H54 (cell line): ENCODE results near the gene GPC4.

Experiments used
- DNase-seq: peaks from one replicate; pipeline ENCODE4 v3.0.0; 2011; ENCODE audit warnings: low spot score, mixed read lengths; ENCODE audit not compliant: insufficient read length
- FAIRE-seq: peaks from 3 replicates; lab custom pipeline; 2011; peaks lifted over from hg19 to GRCh38; lab: Jason Lieb, UNC
- POLR2A ChIP-seq: IDR thresholded peaks from 2 replicates; pipeline ENCODE4 v1.6.1; 2011; ENCODE audit warnings: low read depth, mild to moderate bottlenecking, low read length

The GPC4 gene

DNA sequence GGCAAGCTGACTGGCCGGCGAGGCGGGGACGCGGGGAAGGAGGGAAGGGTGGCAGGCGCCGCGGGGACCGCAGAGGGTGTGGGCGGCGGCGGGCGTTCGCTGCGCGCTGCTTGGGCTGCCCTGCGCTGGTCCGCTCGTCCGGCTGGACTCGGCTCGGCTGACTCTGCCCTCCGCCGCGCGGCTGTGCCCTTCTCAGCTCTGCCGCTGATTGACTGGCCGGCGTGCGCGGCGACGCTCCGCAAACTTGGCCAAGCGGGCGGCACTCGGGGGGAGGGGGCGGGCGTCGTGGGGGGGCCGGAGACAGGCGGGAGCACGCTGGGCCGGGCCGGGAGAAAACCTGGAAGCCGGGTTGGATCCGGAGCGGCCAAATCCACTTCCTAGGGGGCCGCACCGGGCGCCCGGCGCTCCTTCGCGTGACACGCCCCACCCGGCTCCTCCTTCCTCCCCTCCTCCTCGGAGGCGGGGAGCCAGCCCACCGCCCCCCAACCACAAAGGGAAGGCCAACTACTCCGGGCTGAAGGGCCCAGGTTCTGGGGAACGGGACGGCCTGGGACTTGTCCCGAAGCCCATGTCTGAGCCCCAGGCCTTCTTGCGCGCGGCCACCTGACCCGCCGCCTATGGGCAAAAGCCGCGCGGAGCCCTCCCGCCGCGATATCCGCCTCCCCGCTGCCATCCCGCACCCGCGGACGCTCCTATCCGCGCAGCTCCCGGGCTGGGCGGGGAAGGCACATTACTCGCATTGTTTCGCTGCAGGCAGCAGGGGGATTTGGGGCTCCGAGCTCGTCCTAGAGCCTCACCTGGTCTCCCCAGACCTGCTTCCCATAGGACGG lies at the start of gene GPC4:
TSS of gene GPC4 (minus strand) at position 214 of the 830 bp plus-strand sequence. CDS start 524 bp downstream, outside the sequence.
- FAIRE-seq = no peak
- peak; percentile 44 for DNase-seq
- TF ChIP-seq POLR2A = peak; percentile 52; the same call in 1 of the 2 replicates

DNA sequence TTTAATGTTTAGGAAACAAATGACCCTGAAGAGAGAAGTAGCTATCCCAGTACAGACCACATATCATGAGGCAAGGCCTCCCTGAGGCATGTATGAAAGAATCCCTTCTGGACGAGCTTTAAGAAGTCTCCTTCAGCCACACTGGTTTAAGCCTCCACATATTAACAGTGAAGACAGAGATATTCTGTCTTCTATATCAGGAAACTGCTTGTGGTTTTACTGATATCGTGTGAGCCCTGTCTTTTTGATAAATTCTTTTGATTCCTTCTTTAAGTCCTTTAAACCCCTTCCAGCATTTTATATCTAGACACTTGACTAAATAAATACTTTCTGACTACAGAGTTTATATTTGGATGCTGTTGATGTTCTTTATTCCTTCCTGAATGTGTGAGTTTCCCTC lies 45.9 kb upstream of the GPC4 start:
- FAIRE-seq (no peak), DNase-seq (no peak)
- TF ChIP-seq POLR2A = no peak

DNA sequence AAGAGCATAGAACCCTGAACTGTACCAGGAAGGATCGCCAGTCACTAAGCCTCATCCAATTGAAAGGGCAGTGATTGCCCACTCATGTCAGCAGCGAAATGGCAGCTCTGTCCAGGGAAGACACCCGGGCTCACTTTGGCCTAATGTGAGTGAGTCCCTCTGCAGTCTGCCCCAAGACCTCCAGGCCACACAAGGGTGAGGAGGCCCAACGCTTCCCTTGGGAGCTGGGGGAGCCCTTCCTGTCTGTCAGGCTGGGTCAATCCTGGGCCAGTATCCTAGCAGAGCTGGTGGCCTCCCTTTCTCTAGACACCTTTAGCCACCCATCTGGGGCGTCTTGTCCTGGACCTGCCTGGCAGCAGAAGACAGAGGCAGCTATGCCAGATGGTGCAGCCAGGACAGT lies 39.6 kb upstream of the GPC4 start:
- FAIRE-seq = no peak

DNA sequence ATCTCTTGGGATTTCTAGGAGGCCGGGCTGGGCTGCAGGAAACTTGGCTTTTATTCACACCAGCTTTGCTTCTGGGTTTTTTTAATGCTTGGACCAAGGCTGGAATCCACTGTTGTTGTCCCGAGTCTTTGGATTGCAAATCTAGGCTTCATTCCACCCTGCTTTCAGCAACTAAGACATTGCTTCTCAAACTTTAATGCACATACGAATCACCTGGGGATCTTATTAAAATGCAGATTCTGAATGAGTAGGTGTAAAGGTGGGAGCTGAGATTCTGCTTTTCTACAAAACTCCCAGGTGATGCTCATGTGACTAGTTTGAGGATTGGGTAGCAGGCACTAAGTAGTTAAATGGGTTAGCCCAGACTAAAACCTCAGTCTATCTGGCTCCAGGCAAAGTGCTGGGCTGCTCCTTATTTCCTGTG lies 39.2 kb upstream of the GPC4 start:
- no peak for TF ChIP-seq POLR2A
- no peak for FAIRE-seq

More for the DNA sequence above, 39.6 kb upstream of the GPC4 start:
- DNase-seq = no peak
- TF ChIP-seq POLR2A = no peak

DNA sequence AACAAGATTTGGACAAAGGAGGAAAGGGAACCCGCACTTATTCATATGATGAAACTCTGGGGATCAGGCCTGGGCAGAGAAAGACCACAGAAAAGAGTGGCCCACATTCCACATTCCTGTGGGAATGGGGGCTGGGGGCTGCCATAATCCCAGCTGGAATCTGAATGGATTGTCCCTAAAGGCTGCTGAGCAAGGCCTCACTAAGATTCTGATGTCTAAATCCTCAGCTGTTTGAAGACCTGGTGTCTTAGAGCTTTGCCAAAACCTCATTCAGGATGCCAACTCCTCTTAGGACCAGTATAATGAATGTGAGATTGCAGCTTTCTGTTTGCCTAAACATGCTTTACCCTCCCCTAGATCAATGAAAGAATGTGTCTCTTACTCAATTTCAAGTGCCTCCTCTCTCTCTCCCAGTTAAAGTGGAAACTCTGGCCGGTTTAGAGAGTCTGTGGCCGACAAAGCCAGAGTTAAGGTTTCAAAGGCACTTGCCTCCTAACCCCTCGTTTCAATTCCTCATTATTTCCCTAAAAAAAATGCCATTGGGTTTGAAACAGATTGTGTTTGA lies 33.3 kb upstream of the GPC4 start:
- DNase-seq (no peak), FAIRE-seq (no peak)
- TF ChIP-seq POLR2A = no peak

More for the DNA sequence above, 39.2 kb upstream of the GPC4 start:
- no peak for DNase-seq

DNA sequence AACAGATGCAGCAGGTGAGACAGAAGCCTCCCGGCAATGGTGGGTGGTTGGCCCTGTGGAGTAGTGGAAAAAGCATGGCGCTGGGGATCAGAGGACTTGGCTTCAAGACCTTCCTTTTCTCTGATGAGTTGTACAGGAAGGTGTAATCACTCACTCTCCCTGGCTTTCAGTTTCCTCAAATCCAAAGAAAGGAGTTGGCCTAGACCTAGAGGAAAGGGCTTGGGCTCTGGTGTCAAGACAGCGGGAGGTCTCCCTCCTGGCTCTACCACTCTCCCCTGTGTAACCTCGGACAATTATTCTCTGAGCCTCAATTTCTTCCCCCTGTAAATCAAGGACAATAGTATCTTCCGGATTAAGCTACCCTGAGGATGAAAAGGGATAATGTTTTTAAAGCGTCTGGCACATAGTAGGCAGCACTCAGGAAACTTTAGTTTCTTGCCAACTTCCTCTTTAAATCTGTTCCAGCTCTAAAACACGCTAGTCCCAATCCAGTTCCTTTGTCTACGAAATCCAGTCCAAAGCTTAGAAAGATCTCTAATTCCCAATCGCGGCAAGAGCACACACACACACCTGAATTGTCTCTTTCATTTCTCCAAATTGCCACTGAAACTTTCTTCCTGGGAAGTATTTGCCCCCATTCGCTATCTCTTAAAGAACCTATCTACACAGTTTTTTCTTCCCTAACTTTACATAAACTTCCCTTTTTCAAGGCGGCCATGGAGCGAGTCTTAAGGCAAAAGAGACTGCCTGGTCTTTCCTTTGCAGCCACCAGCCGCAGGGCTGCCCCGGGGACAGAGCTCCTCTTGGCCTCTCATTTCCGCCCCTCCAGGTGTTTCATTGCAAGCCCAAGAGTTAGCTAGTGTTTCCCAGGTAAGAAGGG lies 29.9 kb upstream of the GPC4 start:
- no peak for TF ChIP-seq POLR2A
- no peak for FAIRE-seq
- peak; percentile 9 for DNase-seq

DNA sequence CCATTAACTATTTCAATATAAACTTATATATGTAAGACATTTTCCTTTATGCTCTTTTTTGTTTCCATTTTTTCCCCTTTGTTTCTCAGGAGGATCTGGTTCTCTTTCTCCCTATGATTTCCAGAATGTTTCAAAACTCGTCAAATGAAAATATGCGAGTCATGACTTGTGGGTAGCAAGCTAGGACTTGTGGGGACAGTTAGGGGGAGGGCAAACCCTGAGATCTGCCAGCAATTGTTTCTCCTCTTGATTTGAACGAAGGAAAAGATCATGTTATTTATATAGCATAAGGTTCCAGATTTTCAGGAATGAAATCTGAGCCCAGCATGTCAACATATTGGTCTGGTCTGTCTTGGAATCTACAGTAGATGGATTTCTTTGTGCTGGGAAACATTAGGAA lies 28.9 kb upstream of the GPC4 start:
- no peak for FAIRE-seq
- no peak for DNase-seq
- no peak for TF ChIP-seq POLR2A

DNA sequence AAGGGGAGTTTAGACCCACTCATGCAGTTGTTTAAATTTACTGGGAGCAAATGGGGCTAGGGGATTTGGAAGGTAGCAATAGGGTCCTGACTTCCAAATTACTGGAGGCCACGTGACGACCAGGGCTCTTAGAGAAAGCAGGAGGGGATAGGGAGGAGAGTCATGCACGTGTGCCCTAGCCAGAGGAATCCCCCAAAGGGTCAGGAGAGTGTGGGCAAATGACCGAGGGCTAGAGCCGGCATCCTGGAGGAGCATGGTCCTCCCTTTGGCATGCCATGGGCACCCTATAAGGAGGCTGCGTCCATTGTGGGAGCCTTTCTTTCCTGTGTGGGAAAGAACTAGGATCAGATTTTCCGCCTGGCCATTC lies 25.5 kb upstream of the GPC4 start:
- no peak for FAIRE-seq
- TF ChIP-seq POLR2A = no peak

DNA sequence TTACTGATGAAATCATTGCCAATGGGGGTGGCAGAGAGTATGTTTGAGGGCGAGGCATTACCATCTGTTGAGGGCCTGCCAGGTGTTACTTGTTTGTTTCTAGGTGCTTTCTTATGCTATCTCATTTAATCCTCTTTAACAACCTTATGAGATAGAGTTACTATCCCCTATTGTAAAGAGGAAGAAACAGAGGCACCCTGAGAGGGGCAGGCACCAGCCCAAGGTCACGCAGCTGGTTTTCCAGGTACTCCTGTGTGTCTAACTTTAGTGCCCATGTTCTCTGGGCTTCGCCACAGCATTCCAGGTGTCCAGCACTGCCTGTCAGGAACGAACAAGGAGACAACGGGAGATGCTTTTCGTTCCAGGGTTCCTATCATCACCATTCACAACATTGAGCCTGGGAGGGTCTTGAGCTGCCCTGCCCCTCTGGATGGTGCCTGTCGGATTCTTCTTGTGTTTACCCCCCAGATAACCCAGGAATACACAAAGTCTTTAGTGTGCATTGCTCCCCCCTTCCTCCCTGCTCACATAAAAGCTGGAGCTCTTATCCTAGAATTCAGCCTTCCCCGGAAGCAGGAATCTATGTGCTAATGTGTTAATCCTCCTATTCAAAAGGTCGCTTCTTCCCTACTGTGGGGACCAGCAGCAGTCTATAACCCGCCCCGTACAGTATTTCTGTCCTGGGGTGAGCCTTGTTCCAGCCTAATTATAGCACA lies 24.9 kb upstream of the GPC4 start:
- no peak for TF ChIP-seq POLR2A
- DNase-seq (no peak), FAIRE-seq (no peak)

More for the DNA sequence above, 25.5 kb upstream of the GPC4 start:
- no peak for DNase-seq

DNA sequence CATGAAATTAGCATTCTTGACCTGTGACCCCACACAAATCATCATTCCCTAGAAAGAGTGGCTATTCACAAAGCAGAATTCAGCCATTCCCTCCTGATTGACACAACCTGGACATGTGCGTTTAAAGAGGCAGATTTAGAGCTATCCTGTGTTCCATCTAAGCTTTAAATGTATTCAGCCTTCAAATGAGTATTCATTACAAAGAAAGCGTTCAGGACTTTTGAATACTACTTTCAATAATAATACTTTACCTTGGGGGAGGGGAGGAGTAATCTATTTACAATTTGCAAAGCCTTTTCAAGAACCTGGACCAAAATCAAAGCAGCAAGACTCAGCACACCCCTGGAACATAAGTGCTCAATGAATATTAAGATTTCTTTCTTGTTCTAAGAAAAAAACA lies 22.5 kb upstream of the GPC4 start:
- FAIRE-seq = no peak
- no peak for DNase-seq
- TF ChIP-seq POLR2A = no peak

DNA sequence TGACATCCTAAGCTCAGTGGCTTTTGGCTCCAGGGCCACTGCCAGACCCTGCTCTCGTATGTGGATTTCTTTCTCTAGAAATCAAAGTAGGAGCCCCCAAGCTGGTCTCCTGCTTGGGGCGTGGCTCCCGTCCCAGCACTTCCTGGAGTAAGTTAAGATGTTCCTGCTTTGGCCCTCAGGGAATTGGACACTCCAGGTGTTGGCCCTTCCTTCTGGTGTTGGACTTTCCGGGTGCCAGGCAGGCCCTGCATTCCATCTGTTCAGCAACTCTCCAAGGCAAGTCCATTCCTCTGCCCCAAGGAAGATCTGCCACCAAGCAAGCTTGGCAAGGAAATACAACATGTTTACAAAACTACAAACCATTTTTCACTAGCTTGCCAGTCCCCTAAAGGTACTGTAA lies 22.1 kb upstream of the GPC4 start:
- TF ChIP-seq POLR2A = no peak
- FAIRE-seq (no peak), DNase-seq (no peak)

DNA sequence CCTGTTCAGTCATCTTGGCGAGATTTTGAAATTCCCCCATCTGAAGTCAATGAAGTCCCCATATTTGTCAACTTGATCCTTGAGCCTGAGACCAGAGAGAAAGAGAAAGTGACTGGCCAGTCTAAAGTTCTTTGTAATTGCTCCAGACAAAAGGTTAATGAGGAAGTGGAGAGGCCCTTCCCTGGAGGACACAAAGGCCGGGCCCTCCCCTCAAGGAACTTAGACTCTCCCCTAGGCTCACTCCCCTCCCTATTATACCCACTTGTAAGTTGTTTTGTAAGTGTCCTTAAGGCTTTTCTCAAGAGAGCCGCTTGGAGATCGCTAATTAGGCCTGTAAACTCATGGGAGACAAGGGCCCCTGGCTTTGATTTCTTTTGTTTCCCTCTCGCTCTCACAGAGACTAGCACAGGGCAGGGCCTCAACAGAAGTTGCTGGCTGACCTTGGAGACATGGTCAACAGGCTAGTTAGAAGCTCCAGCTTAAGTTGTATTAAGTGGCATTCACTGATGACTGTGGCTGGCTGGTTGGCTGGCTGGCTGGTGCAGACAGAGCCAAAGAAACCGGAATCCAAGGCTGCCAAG lies 20.3 kb upstream of the GPC4 start:
- no peak for DNase-seq
- no peak for TF ChIP-seq POLR2A
- no peak for FAIRE-seq
